ENCODE results near the gene DNMT1.

DNA sequence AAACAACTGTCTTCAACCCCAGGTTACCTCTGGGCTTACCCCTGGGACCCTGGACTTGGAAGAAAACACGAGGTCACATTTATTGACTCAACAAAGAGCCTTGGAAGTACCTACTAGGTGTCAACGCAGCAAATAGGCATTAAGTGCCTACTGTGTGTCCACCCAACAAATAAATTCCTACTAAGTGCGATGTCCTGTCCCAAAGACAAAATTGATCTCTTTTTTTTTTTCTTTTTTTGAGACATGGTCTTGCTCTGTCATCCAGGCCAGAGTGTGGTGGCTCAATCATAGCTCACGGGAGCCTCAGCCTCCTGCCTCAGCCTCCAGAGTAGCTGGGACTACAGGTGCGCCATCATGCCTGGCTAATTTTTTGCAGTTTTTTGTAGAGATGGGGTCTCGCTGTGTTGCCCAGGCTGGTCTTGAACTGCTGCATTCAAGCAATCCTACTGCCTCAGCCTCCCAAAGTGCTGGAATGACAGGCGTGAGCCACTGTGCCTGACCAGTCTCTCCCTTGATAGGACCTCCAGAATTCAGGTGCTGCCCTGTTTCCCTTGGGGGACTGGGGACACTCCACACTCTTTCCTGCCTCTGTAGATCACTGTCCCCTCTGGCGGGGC, 37.0 kb upstream of the DNMT1 start:
- TF ChIP-seq GATA2 (IDR thresholded peaks at IDR 0.05; ENCODE audit: low read depth, low read length) (no peak), GATA3 (IDR thresholded peaks at IDR 0.05; ENCODE audit: low read depth, low read length) (no peak)
